CD4-positive, alpha-beta T cell treated with Interleukin-2 at 100 ng/mL for 4 hours (primary cell): ENCODE results near the gene TGIF2.

Source experiments
- DNase-seq: peaks from one replicate; pipeline ENCODE4 v3.0.0-alpha.2; 2020; ENCODE audit warnings: low spot score

The TGIF2 gene

DNA sequence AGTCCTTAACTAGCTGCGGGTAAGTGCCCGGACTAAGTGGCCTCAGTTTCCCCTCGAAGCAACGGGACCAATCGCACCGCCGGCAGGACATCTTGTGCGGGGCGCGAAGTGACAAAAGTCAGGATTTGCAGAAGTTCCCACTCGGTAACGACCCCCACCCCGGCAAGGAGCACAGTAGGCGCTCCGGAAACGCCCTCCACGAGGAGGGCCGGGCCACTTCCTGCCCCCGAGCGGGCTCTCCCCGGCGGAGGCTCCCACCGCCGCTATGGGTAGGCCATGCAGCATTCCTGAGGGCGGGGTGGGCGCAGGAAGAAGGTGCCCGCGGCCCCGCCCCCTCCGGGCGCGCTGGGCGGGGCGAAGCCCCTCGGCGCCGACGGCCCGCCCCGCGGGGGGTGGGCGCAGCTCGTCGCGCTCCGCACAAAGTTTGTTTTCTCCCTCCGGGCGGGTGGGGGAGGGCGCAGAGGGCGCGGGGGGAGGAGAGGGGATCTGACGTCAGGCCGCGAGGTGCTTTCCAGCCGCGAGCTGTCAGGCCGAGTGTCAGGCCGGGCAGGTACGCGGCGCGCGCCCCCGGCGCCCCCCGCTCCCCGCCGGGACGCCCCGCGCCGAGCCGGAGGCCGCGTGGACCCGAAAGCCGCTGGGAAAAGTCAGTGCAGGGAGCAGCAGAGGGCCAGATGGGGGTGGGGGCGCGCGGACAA lies at the start of gene TGIF2:
Gene TGIF2, plus strand, starts transcription at position 495 of the 695 bp plus-strand sequence. CDS start 5,178 bp downstream, outside the sequence.
- DNase-seq = peak; percentile 91

DNA sequence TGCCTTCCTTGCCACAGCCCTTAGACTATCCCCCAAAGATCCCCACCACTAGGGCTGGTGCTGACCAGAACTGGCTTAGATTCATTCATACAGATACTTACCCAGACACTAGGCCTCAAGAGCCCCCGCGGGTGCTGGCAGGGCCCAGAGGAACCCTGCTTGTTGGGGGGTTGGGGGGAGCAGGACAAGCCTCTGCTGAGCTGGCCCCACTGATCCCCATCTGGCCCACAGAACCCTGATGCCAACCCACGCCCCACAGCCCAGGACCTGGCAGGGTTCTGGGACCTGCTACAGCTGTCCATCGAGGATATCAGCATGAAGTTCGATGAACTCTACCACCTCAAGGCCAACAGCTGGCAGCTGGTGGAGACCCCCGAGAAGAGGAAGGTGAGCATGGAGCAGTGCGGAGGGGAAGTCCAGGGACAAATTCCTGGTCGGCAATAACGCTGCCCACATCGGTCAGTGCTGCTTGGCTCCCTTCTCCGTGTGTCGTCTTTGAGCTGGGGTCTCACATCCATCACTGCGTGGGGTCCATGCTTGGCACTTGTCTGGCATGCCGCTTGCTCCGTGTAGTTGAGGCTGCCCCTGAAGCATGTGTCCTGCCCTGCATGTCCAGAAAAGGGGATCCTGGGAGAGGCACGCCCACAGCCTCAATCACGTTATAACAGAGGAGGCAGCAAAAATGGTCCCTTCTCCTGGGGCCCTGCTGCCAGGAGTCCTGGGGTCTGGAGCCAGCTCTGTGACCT lies 47.6 kb upstream of the TGIF2 start:
- DNase-seq = no peak

DNA sequence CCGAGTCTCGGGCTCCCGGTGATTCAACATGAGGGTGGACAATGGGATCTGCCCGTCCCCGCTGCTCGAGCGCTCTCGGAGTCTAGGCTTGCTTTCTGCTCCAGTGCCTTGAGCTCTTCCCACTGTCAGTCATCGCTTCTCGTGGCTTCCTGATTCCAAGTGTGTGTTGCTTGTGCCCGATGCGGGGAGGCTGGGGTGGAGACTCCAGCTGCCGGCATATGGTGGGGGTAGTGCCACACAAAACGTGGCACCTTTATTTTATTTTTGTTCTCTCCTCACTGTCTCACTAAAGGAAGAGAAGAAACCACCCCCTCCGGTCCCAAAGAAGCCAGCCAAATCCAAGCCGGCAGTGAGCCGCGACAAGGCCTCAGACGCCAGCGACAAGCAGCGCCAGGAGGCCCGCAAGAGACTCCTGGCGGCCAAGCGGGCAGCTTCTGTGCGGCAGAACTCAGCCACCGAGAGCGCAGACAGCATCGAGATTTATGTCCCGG lies 46.8 kb upstream of the TGIF2 start:
- no peak for DNase-seq

DNA sequence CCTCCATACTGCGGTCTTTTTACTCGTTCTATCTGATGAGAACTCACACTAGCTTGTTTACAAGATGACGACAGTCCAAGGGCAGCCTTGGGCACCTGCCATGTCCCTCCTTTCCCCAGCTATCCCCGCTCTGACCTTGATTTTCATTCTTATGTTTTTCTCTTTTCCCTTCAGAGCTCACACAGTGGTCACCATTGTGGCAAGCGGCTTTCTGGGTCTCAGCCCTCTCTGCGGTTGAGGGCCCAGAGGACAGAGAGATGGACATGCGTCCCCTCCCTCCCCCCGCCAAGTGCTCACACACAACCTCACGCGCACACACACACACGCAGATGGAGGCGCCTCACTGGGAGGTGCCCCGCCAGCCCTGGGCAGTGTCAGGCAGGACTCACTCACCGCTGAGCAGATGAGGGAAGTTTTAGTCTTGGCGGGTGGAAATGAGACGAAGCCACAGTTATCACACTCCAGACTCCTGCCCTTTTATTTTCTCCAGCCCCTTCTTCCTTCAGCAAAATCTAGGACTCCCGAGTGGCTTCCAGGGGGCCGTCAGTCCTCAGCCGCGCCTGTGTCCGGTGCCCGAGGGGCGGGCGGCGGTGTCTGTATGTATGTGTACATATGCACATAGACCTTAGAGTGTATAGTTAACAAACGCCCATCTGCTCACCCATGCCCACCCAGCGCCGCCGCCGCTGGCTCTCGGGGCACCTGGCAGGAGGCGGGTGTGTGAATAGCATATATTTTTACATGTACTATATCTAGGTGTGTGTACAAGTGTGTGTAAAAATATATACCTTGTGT lies 45.9 kb upstream of the TGIF2 start:
- DNase-seq = no peak

DNA sequence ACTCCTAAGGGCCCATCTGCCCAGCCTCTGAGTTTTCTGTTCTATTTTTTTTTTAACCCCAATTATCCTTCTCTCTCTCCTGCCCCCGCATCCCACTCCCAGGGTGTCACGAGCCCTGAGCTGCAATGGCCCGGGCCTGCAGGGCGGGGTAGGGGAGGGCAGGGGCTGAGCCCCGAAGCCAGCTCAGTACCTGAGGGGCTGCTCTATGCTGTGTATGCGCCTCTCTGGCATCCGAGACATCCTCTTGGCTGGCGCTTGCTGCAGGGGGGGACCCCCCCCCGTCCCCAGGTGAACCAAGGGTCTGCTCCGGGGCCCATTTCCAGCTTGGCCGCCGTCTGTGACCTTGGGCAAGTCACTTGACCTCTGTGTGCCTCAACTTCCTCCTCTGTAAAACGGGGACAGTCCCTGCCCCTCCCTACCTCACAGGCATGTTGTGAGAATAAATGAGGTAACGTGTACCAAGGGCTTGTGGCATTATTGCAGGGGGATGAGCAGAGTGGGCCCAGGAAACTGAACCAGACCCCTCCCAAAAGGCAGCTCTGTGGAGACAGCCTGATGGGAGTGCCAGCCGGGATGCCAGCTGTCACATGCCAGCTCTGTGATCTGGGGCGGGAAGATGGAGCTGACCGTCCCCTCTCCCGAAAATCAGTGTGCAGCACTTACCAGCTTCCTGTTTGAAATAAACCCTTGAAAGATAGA lies 45.1 kb upstream of the TGIF2 start:
- no peak for DNase-seq

DNA sequence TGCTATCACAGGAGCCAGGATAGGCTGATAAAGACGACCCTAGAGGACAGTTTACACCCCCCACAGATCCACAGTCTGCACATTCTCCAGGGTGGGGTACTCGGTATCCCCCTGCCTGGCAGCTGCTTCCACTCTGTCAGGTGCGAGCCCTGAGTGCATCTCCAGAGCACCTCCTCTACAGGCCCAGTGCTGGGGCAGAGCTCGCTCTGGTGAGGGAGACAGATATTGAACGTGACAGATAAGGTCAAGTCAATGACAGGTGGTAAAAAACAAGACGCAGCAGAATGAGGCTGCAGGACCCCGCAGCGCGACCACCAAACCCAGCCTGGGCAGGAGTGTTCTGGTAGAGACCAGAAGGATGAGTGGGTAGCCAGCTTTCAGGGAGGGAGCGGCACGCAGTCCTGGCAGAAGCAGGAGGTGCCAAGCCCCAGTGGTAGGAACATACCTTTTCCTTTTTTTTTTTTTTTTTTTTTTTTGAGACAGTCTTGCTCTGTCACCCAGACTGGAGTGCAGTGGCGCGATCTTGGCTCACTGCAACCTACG lies 44.5 kb upstream of the TGIF2 start:
- no peak for DNase-seq

DNA sequence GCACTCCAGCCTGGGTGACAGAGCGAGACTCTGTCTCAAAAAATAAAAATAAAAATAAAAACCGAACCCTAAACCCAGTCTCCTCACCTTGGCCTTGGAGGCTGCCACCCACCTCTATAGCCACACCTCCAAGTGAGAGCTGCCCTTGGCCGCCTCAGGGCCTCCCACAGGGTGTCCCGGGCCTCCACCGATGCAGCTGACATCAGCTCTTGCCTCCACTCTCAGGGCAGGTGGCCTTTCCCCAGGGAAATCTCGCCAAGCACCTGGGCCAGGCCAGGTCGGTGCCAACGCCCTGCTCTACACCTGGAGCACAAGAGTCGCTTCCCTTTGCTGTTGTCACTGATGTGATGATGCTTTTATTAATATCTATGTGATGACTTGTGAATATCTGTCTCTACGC lies 41.0 kb upstream of the TGIF2 start:
- no peak for DNase-seq

DNA sequence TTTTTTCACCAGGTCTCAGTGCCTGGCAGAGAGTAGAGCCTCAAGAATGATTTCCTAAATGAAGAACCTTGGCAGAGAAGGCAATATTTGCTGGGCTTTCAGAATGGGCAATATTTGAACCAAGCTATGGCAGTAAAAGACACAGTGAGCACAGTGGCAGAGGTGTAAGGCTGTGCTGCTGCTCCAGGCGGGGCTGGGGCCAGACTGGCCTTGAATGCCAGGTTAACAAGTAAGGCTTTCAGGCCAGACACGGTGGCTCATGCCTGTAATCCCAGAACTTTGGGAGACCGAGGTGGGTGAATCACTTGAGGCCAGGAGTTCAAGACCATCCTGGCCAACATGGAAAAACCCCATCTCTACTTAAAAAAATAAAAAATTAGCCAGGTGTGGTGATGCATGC lies 40.6 kb upstream of the TGIF2 start:
- DNase-seq = no peak

DNA sequence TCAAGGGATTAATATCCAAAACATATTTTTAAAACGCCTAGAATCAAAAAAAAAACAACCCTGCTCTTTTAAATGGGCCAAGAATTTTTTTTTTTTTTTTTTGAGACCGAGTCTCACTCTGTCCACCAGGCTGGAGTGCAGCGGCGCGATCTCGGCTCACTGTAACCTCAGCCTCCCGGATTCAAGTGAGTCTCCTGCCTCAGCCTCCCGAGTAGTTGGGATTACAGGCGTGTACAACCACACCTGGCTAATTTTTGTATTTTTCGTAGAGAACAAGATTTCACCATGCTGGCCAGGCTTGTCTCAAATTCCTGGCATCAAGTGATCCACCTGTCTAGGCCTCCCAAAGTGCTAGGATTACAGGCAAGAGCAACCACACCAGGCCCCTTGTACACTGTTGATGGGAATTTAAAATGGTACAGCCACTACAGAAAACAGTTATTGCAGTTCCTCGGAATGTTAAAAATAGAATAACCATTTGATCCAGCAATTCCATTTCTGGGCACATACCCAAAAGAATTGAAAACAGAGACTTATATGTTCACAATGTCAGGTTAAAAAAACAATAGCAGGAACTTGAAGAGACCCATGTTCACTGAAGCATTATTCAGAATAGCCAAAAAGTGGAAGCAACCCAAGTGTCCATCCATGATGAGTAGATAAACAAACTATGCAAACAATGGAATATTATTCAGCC lies 35.2 kb upstream of the TGIF2 start:
- no peak for DNase-seq

DNA sequence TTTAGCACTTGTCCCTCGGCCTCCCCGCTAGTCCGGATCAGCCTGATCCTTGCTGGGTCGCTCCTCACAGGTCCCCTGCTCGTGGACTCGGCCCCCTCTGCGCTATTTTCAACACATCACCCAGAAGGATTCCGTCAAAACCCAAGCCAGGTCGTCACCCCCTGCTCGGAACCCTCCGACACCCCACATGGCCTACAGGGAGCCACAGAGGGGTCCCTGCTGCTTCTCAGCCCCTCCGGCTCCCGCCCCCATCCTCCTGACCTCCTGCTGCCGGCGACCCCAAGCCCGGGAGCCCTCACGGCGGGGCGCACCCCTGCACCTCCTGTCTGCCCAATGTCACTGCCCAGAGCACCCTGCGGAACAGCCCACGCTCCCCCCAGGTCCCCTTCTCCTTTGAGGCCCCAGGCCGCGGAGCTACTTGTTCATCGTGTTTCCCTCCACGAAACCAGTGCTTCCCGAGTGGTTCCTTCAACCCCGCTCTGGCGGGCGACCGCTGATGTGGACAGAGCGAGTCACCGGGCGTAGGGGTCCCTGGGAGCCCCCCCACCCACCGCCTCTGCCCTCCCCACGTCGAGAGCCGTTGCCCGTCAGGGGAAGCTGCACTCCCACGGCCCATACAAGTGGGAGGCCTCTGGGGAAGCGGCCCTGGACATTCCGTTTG lies 32.7 kb upstream of the TGIF2 start:
- DNase-seq = no peak

DNA sequence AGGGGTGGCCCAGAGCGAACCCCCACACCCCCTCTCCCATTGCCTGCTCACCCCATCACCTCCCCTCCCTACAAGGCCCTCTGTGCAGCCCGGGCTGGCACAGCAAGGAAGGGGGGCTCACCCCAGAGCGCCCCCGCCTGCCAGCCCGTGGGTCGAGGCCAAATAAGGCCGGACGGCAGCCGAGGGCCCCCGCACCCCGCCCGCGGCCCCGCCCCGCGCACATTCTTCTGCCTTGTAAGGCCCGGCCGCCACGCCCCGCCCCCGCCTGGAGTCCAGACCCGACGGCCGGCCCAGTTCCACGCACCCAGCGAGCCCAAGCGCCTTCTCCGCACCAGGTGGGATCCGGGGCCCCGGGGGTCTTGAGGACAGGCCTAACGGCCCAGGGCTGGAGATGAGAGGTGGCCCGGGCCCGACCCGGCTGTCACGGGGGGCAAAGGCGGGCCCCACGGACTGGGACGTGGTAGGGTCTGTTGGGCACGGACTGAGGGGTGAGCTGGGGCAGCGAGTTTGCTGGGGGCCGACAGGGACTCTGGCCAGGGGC lies 32.1 kb upstream of the TGIF2 start, which contains the start of gene MYL9:
Gene MYL9, plus strand, starts transcription at position 293 of the 541 bp plus-strand sequence. CDS start 3,366 bp downstream, outside the sequence.
- DNase-seq = no peak

DNA sequence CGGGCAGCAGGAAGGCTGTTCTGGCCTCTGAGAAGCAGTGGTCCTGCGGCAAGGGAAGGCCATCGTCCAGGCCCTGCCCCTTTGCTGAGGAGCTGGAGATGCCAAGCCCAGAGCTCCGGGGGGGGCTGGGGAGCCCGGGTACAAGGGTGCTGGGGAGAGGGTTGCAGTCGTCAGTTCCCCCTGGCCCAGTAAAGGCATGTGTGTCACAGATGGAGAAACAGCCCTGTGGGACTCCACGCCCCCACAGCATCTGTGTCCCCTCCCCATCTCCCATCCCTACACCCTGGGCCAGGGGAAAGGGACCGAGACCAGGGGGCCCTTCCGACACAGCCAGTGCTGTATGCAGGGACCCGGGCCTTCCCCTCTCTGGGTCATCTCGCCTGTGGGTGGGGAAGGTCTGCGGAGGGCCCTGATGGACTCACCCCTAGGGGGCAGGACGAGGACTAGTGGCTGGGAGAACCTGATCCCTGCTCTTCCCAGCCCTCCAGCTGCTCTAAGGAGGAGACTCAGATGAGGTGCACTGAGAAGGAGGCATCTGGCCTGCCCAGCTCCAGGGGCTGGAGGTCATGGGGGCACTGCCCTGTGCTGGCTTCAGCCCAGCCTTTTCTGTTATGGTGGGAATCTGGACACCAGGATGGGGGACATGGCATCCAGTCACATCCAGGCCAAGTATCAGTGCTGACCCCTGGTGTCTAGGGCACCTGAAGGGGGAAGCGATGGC lies 31.5 kb upstream of the TGIF2 start:
- no peak for DNase-seq

DNA sequence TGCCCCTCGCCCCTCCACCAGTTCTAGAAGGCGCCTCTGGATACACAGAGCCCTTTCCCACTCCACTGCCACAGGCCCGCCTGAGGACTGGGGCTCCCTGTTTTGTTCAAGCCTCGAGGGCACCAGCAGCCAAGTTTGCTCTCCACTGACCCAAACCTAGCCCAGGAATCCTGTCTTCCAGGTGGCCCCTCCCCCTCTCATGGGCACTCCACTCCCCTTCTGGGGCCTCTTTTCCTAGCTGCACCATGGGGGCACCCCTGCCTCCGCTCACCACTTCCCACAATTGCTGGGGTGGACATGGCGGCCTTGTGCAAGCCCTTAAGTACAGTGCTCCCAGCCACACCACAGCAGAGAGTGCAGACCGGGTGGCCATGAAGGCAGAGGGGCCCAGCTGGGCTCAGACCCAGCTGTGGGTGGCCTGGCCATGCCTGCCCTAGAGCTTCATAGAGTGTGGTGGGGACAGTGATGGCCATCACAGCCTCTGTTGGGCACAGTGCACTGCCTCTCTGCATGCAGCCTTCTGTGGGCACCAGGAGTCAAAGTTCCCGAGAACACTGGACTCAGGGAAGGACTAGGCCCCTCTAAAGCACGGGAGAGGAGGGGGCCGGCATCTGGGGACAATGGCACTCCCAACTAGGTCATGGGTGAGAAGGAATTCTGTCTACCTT lies 30.7 kb upstream of the TGIF2 start:
- DNase-seq = no peak

DNA sequence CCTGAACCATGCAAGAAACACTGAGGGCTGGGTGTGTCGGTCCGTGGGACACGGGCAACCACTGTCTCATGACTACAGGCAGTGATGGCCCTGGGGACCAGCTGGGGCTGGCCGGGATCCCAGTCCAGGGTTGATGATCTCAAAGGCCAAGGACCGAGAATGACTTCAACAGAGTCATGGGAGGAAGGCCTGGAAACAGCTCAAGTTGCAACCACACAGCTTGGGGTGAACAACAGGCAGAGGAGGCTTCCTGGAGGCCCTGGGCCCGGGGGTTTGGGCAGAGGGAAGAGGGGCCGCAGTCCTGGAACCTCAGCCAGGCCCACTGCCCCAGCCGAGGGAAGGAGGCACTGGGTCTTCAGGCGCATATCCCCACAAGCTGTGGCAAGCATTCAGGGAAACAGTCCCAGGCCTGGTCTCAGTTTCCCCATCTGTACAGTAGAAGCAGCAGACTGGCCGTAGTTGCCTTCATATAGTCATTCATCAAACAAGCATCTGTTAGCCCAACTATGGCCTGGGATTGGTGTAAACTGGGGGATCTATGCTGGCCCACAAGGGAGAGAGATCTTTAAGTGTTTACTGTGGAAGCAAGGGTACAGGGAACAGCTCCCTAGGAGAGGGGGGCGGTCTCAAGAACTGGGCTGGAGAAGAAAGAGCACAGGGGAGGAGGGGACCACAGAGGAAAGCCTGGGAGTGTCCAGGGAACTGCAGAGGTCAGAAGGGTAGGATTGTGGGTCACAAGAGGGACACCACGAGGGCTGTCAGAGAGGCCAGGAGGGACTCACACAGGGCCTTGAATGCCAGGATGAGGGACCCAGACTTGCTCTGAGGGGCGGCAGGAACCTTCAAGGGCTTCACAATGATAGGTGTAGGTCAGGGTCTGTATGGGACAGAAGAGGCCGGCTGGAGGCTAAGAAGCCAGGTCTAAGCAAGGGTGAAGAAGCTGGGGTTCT lies 29.9 kb upstream of the TGIF2 start:
- no peak for DNase-seq

DNA sequence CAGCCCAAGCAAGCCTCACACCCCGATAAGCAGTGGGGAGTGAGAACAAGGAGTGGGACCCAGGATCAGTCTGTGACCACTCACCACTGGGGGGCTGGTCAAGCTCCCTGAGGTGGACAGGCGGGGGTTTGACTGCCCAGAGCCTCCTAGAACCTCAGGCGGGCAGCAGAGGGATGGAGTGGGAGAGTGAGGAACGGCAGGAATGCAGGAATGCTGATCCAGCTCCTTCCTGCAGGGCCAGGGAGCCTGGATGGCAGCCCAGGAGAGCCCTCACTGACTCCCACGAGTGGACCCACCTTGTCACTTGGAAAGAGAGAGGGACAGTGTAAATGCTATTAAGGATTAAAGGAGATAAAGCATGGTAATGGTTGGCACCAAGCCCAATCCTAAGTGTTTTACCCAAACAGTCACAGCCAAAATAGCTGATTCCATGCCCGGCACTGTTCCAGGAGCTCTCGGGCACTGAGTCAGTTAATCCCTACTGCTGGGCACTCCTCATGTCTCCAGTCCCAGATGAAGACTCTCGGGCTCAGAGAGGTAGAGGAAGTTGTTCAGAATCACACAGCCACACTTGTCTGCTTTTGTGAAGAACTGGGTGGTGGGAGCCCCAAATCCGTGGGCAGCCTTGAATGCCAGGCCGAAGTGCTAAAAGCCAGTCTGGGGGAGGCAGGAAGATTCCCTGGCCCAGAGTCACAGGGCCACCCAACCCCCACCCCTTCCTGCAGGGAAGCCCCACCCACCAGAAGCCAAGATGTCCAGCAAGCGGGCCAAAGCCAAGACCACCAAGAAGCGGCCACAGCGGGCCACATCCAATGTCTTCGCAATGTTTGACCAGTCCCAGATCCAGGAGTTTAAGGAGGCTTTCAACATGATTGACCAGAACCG lies 29.0 kb upstream of the TGIF2 start:
- DNase-seq = no peak

DNA sequence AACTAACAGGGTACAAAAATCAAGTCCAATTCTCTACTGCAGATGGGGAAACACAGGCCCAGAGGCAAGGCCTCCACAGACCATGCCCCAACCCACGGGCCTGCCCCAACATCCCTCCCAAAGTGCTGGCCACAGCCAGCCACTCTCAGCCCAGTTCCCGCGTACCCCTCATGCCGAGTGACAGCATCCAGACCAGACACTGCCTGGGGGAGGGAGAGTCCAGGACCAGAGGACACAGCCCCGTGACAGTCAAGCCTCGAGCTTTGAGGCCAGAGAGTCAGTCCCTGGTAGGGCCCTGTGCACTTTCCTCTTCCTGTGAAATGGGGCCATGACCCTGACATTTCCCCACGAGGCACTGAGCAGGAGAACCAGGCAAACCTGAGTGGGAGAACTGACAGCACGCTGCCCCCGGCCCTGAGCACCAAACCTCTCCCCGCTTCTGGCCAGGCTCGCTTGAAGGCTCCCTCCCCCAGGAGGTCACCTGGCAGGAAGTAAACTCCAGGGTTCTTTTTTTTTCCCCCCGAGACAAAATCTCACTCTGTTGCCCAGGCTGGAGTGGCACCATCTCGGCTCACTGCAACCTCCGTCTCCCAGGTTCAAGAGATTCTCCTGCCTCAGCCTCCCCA lies 27.2 kb upstream of the TGIF2 start:
- DNase-seq = no peak
